Caco-2 (cell line): Measurements from ENCODE around the gene DDX24. TPM values are rescaled to one million over a fixed set of nuclear protein-coding genes. Genes with fewer than 3 reads are reported as not detected.

Source experiments
- BruUV-seq: library from RNA; stranded (reverse); fragments of 400-500 nt; replicated peaks from 2 replicates; lab custom pipeline; 2021; lab: Mats Ljungman, UMichigan
- CTCF ChIA-PET: fragments of 300-600 bp; sonication (Branson Sonifier 250); formaldehyde crosslinking; loops from one replicate; lab custom pipeline; 2022; ENCODE audit warnings: antibody characterized with exemption; lab: Charles Lee
- POLR2A ChIA-PET: fragments of 300-600 bp; sonication (Branson Sonifier 250); formaldehyde crosslinking; loops from one replicate; lab custom pipeline; 2022; ENCODE audit warnings: antibody characterized with exemption; lab: Charles Lee
- DNase-seq, 2 experiments: peaks; one replicate each; pipeline versions ENCODE4 v3.0.0 to v3.0.0-alpha.2; 2020 to 2022
- H3K27me3 ChIP-seq: replicated peaks from 2 replicates; pipeline ENCODE4 v1.6.0; 2011; ENCODE audit warnings: low read length; ENCODE audit not compliant: control insufficient read depth, insufficient read depth
- H3K36me3 ChIP-seq: 2 replicates; pipeline ENCODE4 v1.5.1; 2011; ENCODE audit warnings: low read length; ENCODE audit not compliant: control insufficient read depth, insufficient read depth
- H3K4me1 ChIP-seq: fragments of 250-450 bp; sonication (Bioruptor Pico); 2 replicates; pipeline ENCODE4 v1.5.1; 2020; ENCODE audit warnings: mild to moderate bottlenecking
- H3K4me3 ChIP-seq: 2 replicates; pipeline ENCODE4 v1.5.1; 2011; ENCODE audit warnings: low read depth, mild to moderate bottlenecking, control low read depth, low read length
- H3K9me3 ChIP-seq: fragments of 250-450 bp; sonication (Bioruptor Pico); 2 replicates; pipeline ENCODE4 v1.5.1; 2020; ENCODE audit warnings: mild to moderate bottlenecking, moderate library complexity
- H3K27ac Mint-ChIP-seq: one replicate; pipeline ENCODE4 v1.8.0; 2022; ENCODE audit warnings: mixed read lengths; ENCODE audit not compliant: unreplicated experiment
- H3K27me3 Mint-ChIP-seq: one replicate; pipeline ENCODE4 v1.8.0; 2022; ENCODE audit warnings: mixed read lengths; ENCODE audit not compliant: insufficient read depth, unreplicated experiment
- H3K36me3 Mint-ChIP-seq: one replicate; pipeline ENCODE4 v1.8.0; 2022; ENCODE audit warnings: mild to moderate bottlenecking, mixed read lengths; ENCODE audit not compliant: insufficient read depth, unreplicated experiment
- H3K4me1 Mint-ChIP-seq: one replicate; pipeline ENCODE4 v1.8.0; 2022; ENCODE audit warnings: low read depth, mixed read lengths; ENCODE audit not compliant: unreplicated experiment
- H3K4me3 Mint-ChIP-seq: one replicate; pipeline ENCODE4 v1.8.0; 2022; ENCODE audit warnings: mild to moderate bottlenecking, moderate library complexity, mixed read lengths; ENCODE audit not compliant: unreplicated experiment
- H3K9me3 Mint-ChIP-seq: one replicate; pipeline ENCODE4 v1.8.0; 2022; ENCODE audit warnings: mixed read lengths; ENCODE audit not compliant: unreplicated experiment
- CTCF ChIP-seq, 2 experiments: fragments of 200-600 bp in 1 of 2; IDR thresholded peaks; 1 replicate in 1 of 2; 2 replicates in 1 of 2; pipeline versions ENCODE4 v1.5.1 to v1.8.0; 2011 to 2022; ENCODE audit warnings: antibody characterized with exemption in 1 of 2, control low read depth in 1 of 2, inconsistent platforms in 1 of 2, low read depth in 1 of 2, low read length in 1 of 2, mild to moderate bottlenecking in 1 of 2, moderate library complexity in 1 of 2; ENCODE audit not compliant: insufficient read depth in 1 of 2, severe bottlenecking in 1 of 2, unreplicated experiment in 1 of 2
- intact Hi-C: fragments of 100-400 bp; cut with micrococcal nuclease; formaldehyde crosslinking; loops from one replicate; pipeline ENCODE4 v1.10.0; 2022; ENCODE audit not compliant: unreplicated experiment
- total RNA-seq: library from RNA; stranded (reverse); gene quantifications from 2 replicates; pipeline ENCODE4 v1.2.3, GENCODE V29; 2022

Gene DDX24
- total RNA-seq, 1 experiment from 2014 or later, result 131 TPM

- Mint-ChIP-seq H3K4me1 (no peaks in the 10 kb centered on the region), H3K9me3 (no peaks in the 10 kb centered on the region), H3K27ac (no peak overlapping the region), H3K36me3 (peaks cover 78% of the 10 kb centered on the region), H3K27me3 (no peaks in the 10 kb centered on the region), H3K4me3 (no peak overlapping the region)
- ChIA-PET CTCF (no interaction called here), POLR2A (no interaction called here)
- H3K4me1 ChIP-seq, result no peaks in the 10 kb centered on the region
- no TSS peak for BruUV-seq
- no peak for DNase-seq
- H3K9me3 ChIP-seq, result no peaks in the 10 kb centered on the region
- H3K36me3 ChIP-seq, result no peaks in the 10 kb centered on the region; the same call in none of the 2 replicates
- intact Hi-C loops, result no loop called here
- H3K27me3 ChIP-seq, result no peaks in the 10 kb centered on the region
- no peak overlapping the region for H3K4me3 ChIP-seq
- TF ChIP-seq CTCF (IDR thresholded peaks at IDR 0.05; ENCODE audit: insufficient read depth in 1 of 2, low read depth in 1 of 2, low read length in 1 of 2, severe bottlenecking in 1 of 2, unreplicated experiment in 1 of 2), result no peak
Observed at GRCh38 chr14:94058674-94059138, 22.3 kb downstream of the DDX24 start.

- Histone ChIP-seq H3K27me3 (no peaks in the 10 kb centered on the region), H3K4me3 (no peak overlapping the region), H3K4me1 (no peaks in the 10 kb centered on the region), H3K9me3 (no peaks in the 10 kb centered on the region), H3K36me3 (no peaks in the 10 kb centered on the region; the same call in none of the 2 replicates)
- CTCF ChIA-PET, result no interaction called here
- Mint-ChIP-seq H3K4me1 (no peaks in the 10 kb centered on the region), H3K9me3 (no peaks in the 10 kb centered on the region), H3K27me3 (no peaks in the 10 kb centered on the region), H3K27ac (no peak overlapping the region), H3K4me3 (no peak overlapping the region), H3K36me3 (peaks cover 77% of the 10 kb centered on the region)
- POLR2A ChIA-PET, result no interaction called here
- intact Hi-C loops, result no loop called here
- BruUV-seq, result no TSS peak
- DNase-seq, result no peak
- TF ChIP-seq CTCF (IDR thresholded peaks at IDR 0.05; ENCODE audit: insufficient read depth in 1 of 2, low read depth in 1 of 2, low read length in 1 of 2, severe bottlenecking in 1 of 2, unreplicated experiment in 1 of 2), result no peak
Observed at GRCh38 chr14:94058128-94058673, 22.8 kb downstream of the DDX24 start.

GRCh38 chr14:94056579-94057308 lies 24.3 kb downstream of the DDX24 start:
- H3K4me1 ChIP-seq, result no peaks in the 10 kb centered on the region
- intact Hi-C loops, result no loop called here
- no peak for DNase-seq
- BruUV-seq, result no TSS peak
- Mint-ChIP-seq H3K36me3 (peaks cover 72% of the 10 kb centered on the region), H3K9me3 (no peaks in the 10 kb centered on the region), H3K27ac (no peak overlapping the region), H3K27me3 (no peaks in the 10 kb centered on the region), H3K4me1 (no peaks in the 10 kb centered on the region), H3K4me3 (no peak overlapping the region)
- no peak overlapping the region for H3K4me3 ChIP-seq
- H3K27me3 ChIP-seq, result no peaks in the 10 kb centered on the region
- ChIA-PET CTCF (no interaction called here), POLR2A (no interaction called here)
- no peaks in the 10 kb centered on the region for H3K9me3 ChIP-seq
- no peak for TF ChIP-seq CTCF (IDR thresholded peaks at IDR 0.05; ENCODE audit: insufficient read depth in 1 of 2, low read depth in 1 of 2, low read length in 1 of 2, severe bottlenecking in 1 of 2, unreplicated experiment in 1 of 2)
- no peaks in the 10 kb centered on the region; the same call in none of the 2 replicates for H3K36me3 ChIP-seq
